ENCODE data around the gene COP1. TPM values are rescaled to one million over a fixed set of nuclear protein-coding genes. Genes with fewer than 3 reads are reported as not detected.

Gene COP1
- total RNA-seq, 3 donors from 2014 or later, result 65.9 to 74.1 (median 68.1) TPM

DNA sequence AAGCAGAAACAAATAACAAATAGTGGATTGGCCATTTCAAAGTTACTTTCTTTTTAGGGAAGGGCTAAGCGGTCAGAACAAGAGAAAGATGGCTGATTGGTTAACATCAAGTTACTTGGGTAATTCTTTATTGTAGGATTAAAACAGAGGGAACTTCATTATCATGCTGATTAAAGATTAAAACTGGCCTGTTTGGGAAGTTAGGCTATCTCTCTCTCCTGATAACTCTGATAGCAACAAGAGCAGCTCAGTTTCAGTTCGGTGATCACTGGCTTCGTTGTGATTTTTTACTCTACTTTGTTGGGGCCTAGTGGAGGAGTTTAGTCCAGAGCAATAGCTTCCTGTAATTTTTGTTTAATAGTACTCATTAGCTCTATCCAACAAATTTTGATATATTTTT lies 20.5 kb upstream of the COP1 start:
- no peak overlapping the region for H3K27ac ChIP-seq
- no peak for DNase-seq (ENCODE audit: low spot score in 2 of 2)
- no peaks in the 10 kb centered on the region for H3K4me1 ChIP-seq
- intact Hi-C loops (cut with DNase I; ENCODE audit: low total_unique reads), result no loop called here
- H3K36me3 ChIP-seq, result no peaks in the 10 kb centered on the region
- no peaks in the 10 kb centered on the region for H3K27me3 ChIP-seq
- TF ChIP-seq POLR2A (IDR thresholded peaks at IDR 0.05) (no peak), CTCF (IDR thresholded peaks at IDR 0.05) (no peak), POLR2AphosphoS5 (IDR thresholded peaks at IDR 0.05) (no peak)
- H3K4me3 ChIP-seq, result no peak overlapping the region
- no peaks in the 10 kb centered on the region for H3K9me3 ChIP-seq

GRCh38 chr1:176225911-176226310 lies 18.8 kb upstream of the COP1 start:
- TF ChIP-seq CTCF (IDR thresholded peaks at IDR 0.05), result no peak
- TF ChIP-seq POLR2AphosphoS5 (IDR thresholded peaks at IDR 0.05), result no peak
- no peak for TF ChIP-seq POLR2A (IDR thresholded peaks at IDR 0.05)
- no peak for DNase-seq (ENCODE audit: low spot score in 2 of 2)
- H3K27me3 ChIP-seq, result no peaks in the 10 kb centered on the region
- no peaks in the 10 kb centered on the region for H3K4me1 ChIP-seq
- intact Hi-C loops (cut with DNase I; ENCODE audit: low total_unique reads), result no loop called here
- H3K27ac ChIP-seq, result no peak overlapping the region
- no peaks in the 10 kb centered on the region for H3K36me3 ChIP-seq
- no peaks in the 10 kb centered on the region for H3K9me3 ChIP-seq
- no peak overlapping the region for H3K4me3 ChIP-seq

DNA sequence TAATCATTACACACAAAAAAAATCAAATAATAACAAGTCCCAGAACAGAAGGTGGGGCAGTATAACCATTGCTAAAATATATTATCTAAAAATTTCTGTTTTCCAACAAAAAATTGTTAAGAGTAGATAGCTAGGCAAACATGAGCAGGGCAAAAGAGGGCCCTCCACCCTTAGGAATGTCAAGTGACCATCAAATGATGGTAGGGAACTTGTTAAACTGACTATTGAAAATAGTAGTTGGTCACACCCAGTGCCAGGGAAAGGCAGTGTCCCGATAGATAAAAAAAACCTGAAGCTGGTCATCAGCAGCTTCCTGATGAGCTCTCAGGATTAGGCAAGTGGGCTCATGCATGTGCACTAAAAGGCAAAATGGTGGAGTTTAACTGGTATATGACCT lies 18.4 kb upstream of the COP1 start:
- Histone ChIP-seq H3K4me1 (no peaks in the 10 kb centered on the region), H3K27ac (no peak overlapping the region), H3K9me3 (no peaks in the 10 kb centered on the region), H3K36me3 (no peaks in the 10 kb centered on the region), H3K4me3 (no peak overlapping the region), H3K27me3 (no peaks in the 10 kb centered on the region)
- TF ChIP-seq POLR2A (IDR thresholded peaks at IDR 0.05) (no peak), CTCF (IDR thresholded peaks at IDR 0.05) (no peak), POLR2AphosphoS5 (IDR thresholded peaks at IDR 0.05) (no peak)
- intact Hi-C loops (cut with DNase I; ENCODE audit: low total_unique reads), result no loop called here
- DNase-seq (ENCODE audit: low spot score in 2 of 2), result no peak

GRCh38 chr1:176222196-176222595 lies 15.1 kb upstream of the COP1 start:
- TF ChIP-seq POLR2A (IDR thresholded peaks at IDR 0.05) (no peak), CTCF (IDR thresholded peaks at IDR 0.05) (no peak), POLR2AphosphoS5 (IDR thresholded peaks at IDR 0.05) (no peak)
- Histone ChIP-seq H3K36me3 (no peaks in the 10 kb centered on the region), H3K27me3 (no peaks in the 10 kb centered on the region), H3K9me3 (no peaks in the 10 kb centered on the region), H3K4me3 (no peak overlapping the region), H3K27ac (no peak overlapping the region), H3K4me1 (no peaks in the 10 kb centered on the region)
- no peak for DNase-seq (ENCODE audit: low spot score in 2 of 2)
- intact Hi-C loops (cut with DNase I; ENCODE audit: low total_unique reads), result no loop called here

DNA sequence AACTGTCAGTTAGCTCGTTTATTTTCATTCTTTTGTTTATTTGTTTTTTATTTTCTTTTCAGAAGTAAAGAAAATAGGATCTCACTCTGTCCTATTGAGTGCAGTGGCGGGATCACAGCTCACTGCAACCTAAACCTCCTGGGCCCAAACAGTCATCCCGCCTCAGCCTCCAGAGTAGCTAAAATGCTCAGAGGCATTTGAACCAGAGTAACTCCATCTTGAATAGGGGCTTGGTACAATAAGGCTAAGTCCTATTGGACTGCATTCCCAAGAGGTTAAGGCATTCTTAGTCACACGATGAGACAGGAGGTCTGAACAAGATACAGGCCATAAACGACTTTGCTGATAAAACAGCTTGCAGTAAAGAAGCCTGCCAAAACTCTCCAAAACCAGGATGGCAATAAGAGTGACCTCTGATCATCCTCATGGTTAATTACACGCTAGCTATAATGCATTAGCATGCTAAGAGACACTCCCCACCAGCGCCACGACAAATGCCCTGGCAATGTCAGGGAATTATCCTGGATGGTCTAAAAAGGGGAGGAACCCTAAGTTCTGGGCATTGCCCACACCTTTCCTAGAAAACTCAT lies 13.1 kb upstream of the COP1 start:
- no peaks in the 10 kb centered on the region for H3K36me3 ChIP-seq
- no peak overlapping the region for H3K27ac ChIP-seq
- no peak for DNase-seq (ENCODE audit: low spot score in 2 of 2)
- H3K9me3 ChIP-seq, result no peaks in the 10 kb centered on the region
- H3K27me3 ChIP-seq, result no peaks in the 10 kb centered on the region
- no peak overlapping the region for H3K4me3 ChIP-seq
- no peak for TF ChIP-seq POLR2AphosphoS5 (IDR thresholded peaks at IDR 0.05)
- no peak for TF ChIP-seq CTCF (IDR thresholded peaks at IDR 0.05)
- TF ChIP-seq POLR2A (IDR thresholded peaks at IDR 0.05), result no peak
- H3K4me1 ChIP-seq, result no peaks in the 10 kb centered on the region
- intact Hi-C loops (cut with DNase I; ENCODE audit: low total_unique reads), result no loop called here

Data from breast epithelium (tissue), 4 donors.